GM12873 (cell line): ENCODE results near the gene DIS3L.

Experiments
- TF ChIP-seq, protein P1 (sequence below): IDR thresholded peaks from 2 replicates; pipeline ENCODE4 v1.5.1; 2012; ENCODE audit warnings: low read depth, mild to moderate bottlenecking, moderate library complexity, low read length, control low read depth; ENCODE audit not compliant: insufficient read depth; ENCODE audit errors: missing control alignments

The DIS3L gene

DNA sequence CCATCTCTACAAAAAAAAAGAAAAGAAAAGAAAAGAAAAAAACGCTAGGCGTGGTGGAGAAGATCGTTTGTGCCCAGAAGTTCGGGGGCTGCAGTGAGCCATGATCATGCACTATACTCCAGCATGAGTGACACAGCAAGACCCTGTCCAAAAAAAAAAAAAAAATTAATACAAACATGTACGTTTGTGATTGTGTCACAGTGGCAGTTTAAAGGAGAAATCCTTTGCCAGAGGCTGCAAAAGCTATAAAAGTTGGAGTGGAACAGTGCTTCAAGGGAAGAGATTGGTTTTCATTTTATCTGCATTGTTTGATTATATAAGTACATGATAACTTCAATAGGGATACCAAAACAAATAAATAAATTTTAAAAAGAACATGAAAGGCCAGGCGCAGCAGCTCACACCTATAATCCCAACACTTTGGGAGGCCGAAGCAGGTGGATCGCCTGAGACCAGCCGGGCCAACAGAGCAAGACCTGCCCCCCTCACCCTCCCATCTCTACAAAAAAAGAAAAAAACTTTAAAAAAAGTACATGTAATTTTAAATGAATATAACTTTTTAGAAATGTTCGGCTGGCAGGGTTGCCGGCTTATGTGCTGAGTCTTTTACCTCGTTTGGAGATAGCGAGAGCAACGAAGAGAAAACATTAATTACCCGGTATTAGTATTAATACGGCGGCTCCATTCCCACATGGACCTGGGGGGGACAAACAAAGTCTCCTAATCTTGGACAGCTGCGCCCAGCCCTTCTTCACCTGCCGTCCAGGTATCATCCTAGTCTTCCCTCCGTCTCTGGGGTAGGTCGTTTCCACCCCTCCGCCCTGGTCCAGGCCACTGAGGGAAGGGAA is 573 bp upstream of the DIS3L start:
- TF ChIP-seq, protein P1, sequence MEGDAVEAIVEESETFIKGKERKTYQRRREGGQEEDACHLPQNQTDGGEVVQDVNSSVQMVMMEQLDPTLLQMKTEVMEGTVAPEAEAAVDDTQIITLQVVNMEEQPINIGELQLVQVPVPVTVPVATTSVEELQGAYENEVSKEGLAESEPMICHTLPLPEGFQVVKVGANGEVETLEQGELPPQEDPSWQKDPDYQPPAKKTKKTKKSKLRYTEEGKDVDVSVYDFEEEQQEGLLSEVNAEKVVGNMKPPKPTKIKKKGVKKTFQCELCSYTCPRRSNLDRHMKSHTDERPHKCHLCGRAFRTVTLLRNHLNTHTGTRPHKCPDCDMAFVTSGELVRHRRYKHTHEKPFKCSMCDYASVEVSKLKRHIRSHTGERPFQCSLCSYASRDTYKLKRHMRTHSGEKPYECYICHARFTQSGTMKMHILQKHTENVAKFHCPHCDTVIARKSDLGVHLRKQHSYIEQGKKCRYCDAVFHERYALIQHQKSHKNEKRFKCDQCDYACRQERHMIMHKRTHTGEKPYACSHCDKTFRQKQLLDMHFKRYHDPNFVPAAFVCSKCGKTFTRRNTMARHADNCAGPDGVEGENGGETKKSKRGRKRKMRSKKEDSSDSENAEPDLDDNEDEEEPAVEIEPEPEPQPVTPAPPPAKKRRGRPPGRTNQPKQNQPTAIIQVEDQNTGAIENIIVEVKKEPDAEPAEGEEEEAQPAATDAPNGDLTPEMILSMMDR: no peak

GRCh38 chr15:66294157-66294931 is 976 bp downstream of the DIS3L start:
- TF ChIP-seq, protein P1: peak; percentile 2

- TF ChIP-seq, protein P1: no peak
These were observed 1.5 kb downstream of the DIS3L start for GRCh38 chr15:66294932-66295235.

DNA sequence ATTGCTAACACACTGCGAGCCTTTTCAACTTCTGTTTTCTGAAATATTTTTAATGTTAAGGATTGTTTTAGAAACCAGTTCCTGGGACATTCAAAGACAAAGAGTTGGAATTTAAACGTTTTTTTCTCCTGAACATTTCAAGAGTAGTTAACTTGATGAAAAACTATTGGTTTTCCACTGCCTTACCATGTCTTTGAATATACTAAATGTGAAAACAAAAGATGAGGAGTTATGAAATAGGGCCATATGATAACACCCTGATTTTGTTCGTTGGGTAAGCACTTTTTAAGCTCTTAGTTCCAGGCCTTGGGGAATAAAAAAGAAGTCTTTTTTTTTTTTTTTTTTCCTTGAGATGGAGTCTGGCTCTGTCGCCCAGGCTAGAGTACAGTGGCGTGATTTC is 2.8 kb downstream of the DIS3L start:
- TF ChIP-seq, protein P1: no peak

DNA sequence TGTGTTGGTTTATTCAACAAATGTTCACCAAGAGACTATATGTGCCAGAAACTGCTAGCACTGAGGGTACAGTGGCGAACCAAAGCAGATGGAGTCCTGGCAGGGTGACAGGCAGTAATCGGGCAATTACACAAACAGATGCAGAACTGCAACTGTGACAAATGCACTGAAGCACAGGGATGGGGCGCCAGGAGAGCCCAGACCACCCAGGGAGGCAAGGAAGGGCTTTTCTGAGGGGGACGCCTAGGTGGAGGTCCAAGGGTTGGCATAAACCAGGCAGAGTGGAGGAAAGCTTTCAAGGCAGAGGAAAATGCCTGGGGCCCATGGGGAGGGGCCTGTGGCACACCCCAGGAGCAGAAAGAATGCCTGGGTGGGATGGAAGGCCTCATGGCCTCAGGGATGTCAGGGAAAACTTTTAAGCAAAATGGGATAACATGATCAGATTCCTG is 5.5 kb downstream of the DIS3L start:
- TF ChIP-seq, protein P1: no peak

DNA sequence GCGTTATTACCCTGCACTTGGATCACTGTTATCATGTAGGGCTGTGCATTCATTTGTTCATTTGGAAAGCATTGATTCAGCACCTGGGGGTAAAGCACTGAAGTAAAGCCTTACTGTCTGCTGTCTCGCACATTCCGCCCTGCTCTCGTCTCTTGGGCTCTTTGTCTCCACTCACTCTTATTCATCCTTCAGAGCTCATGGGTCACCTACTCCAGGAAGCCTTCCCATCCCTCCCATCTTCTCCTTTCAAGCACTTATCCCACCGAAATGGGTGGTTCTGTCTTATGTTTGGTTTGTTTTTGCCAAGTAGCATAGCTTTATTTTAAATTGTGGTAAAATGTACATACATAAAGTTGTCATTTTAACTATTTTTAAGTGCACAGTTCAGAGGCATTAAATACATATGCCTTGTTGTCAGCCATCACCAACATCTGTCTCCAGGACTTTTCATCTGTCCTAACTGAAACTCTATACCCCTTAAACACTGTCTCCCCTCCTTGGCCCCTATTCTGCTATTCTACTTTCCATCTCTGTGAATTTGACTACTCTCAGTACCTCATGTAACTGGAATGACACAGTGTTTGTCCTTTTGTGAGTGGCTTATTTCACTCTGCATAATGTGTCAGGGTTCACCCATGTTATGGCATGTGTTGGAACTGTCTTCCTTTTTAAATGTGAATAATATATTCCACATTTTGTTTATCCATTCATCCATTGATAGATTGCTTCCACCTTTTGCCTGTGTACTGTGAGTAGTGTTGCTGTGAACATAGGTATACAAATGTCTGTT is 9.3 kb downstream of the DIS3L start:
- TF ChIP-seq, protein P1: no peak

DNA sequence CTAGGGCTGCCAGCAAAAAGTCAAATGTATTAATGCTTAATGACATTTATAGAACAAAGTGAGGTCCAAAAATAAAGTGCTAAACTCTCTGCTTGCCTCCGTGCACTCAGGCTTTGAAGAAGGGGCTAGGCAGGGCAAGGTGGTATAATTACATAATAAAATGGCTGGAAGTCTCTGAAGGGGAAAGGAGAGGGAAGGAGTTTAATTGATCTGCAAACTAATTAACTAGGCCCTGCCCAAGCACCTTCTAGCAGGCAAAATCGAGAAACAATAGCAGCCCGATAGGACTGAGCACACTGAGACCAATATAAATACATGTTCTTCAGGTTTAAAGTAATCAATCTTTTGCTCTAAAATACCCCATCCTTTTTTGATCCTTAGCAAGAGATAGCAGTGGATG is 13.0 kb downstream of the DIS3L start:
- TF ChIP-seq, protein P1: no peak
